Endothelial cell of umbilical vein (primary cell): ENCODE measurements around the gene PHF3.

Source experiments
- CTCF ChIP-seq, 2 donors: IDR thresholded peaks; 1 replicate in 1 of 2; 2 replicates in 1 of 2; pipeline ENCODE4 v1.5.1; 2011; ENCODE audit warnings: low read length in 2 of 2, mild to moderate bottlenecking in 2 of 2, moderate library complexity in 2 of 2, control low read depth in 1 of 2, inconsistent platforms in 1 of 2, low read depth in 1 of 2; ENCODE audit not compliant: insufficient read depth in 1 of 2; ENCODE audit errors: extremely low read depth in 1 of 2
- EZH2 ChIP-seq: IDR thresholded peaks from 2 replicates; pipeline ENCODE4 v1.6.1; 2012; ENCODE audit warnings: borderline replicate concordance, low read depth, mild to moderate bottlenecking, moderate library complexity, low read length, inconsistent platforms; ENCODE audit not compliant: severe bottlenecking
- JUN ChIP-seq: IDR thresholded peaks from 2 replicates; pipeline ENCODE4 v1.6.1; 2011; ENCODE audit warnings: borderline replicate concordance, low read depth; ENCODE audit not compliant: insufficient read length, insufficient read depth
- MAX ChIP-seq: IDR thresholded peaks from 2 replicates; pipeline ENCODE4 v1.6.1; 2011; ENCODE audit not compliant: insufficient read depth, insufficient read length
- MYC ChIP-seq: IDR thresholded peaks from one replicate; pipeline ENCODE4 v1.6.1; 2011; ENCODE audit warnings: mild to moderate bottlenecking, low read depth, low read length
- POLR2AphosphoS5 ChIP-seq: IDR thresholded peaks from 2 replicates; pipeline ENCODE4 v1.6.1; 2012; ENCODE audit warnings: low read depth, mild to moderate bottlenecking, control low read depth, low read length, moderate library complexity; ENCODE audit not compliant: insufficient read depth

- TF ChIP-seq POLR2AphosphoS5 (no peak), EZH2 (no peak), CTCF (IDR thresholded peaks at IDR 0.05; ENCODE audit: extremely low read depth in 1 of 2, insufficient read depth in 1 of 2, low read depth in 1 of 2, low read length in 2 of 2) (no peak), JUN (no peak), MYC (no peak), MAX (no peak)
These were observed 85.6 kb downstream of the PHF3 start for GRCh38 chr6:63721181-63721580.
